Lower lobe of right lung (tissue), 2 donors: ENCODE results near the gene HMCN2. TPM values are rescaled to one million over a fixed set of nuclear protein-coding genes. Genes with fewer than 3 reads are reported as not detected.
A peak's percentile ranks its signal among the peaks of the same experiment; 100 is the strongest.

ENCODE experiments used
- ATAC-seq, 2 donors: fragments of 200-7000 bp; cut with Tn5 transposase; one replicate each; pipeline ENCODE4 v1.9.1; 2020 to 2022; ENCODE audit warnings: mild to moderate bottlenecking in 2 of 2, moderate library complexity in 2 of 2
- DNase-seq: peaks from one replicate; pipeline ENCODE4 v3.0.0-alpha.2; 2020
- H3K27ac ChIP-seq: fragments of 200-600 bp; one replicate; pipeline ENCODE4 v1.8.0; 2022
- H3K27me3 ChIP-seq: fragments of 200-600 bp; one replicate; pipeline ENCODE4 v1.8.0; 2022; ENCODE audit warnings: low read depth
- H3K36me3 ChIP-seq: fragments of 200-600 bp; one replicate; pipeline ENCODE4 v1.8.0; 2022; ENCODE audit warnings: mild to moderate bottlenecking
- H3K4me1 ChIP-seq: fragments of 200-600 bp; one replicate; pipeline ENCODE4 v1.8.0; 2022
- H3K4me3 ChIP-seq: fragments of 200-600 bp; one replicate; pipeline ENCODE4 v1.8.0; 2022; ENCODE audit warnings: mild to moderate bottlenecking
- H3K9me3 ChIP-seq: fragments of 200-600 bp; one replicate; pipeline ENCODE4 v1.8.0; 2022
- CTCF ChIP-seq: fragments of 200-600 bp; IDR thresholded peaks from one replicate; pipeline ENCODE4 v1.8.0; 2022; ENCODE audit warnings: antibody characterized with exemption, mild to moderate bottlenecking
- intact Hi-C: fragments of 100-400 bp; cut with DNase I; formaldehyde crosslinking; loops from one replicate; pipeline ENCODE4 v1.11.0; 2022
- total RNA-seq: library from RNA; stranded (reverse); fragmentation: NEBNext Ultra II Directional; extraction: Animal tissue kit (Norgen Biotek cat#: 25700); gene quantifications from one replicate; pipeline ENCODE4 v1.2.1, GENCODE V29; 2021
- donor health status: DM: no; HTN: yes; CAD: no; lungs with severe emphysema.

HMCN2 gene
- total RNA-seq, 1 donor from 2014 or later: 4.7 TPM

GRCh38 chr9:130309689-130310455 is 44.3 kb downstream of the HMCN2 start:
- no peak overlapping the region for H3K4me3 ChIP-seq
- intact Hi-C loops: no loop called here
- H3K9me3 ChIP-seq: no peaks in the 10 kb centered on the region
- peak; percentile 30 for DNase-seq
- no peaks in the 10 kb centered on the region for H3K27me3 ChIP-seq
- H3K4me1 ChIP-seq: no peaks in the 10 kb centered on the region
- no peak for TF ChIP-seq CTCF
- ATAC-seq: no peak
- H3K27ac ChIP-seq: no peak overlapping the region
- no peaks in the 10 kb centered on the region for H3K36me3 ChIP-seq

- no peaks in the 10 kb centered on the region for H3K4me1 ChIP-seq
- TF ChIP-seq CTCF: no peak
- no peak for DNase-seq
- no peaks in the 10 kb centered on the region for H3K9me3 ChIP-seq
- H3K36me3 ChIP-seq: no peaks in the 10 kb centered on the region
- H3K4me3 ChIP-seq: no peak overlapping the region
- intact Hi-C loops: no loop called here
- H3K27me3 ChIP-seq: no peaks in the 10 kb centered on the region
- ATAC-seq: no peak
- H3K27ac ChIP-seq: no peak overlapping the region
Observed at GRCh38 chr9:130310456-130310855, 44.9 kb downstream of the HMCN2 start.

- no peaks in the 10 kb centered on the region for H3K27me3 ChIP-seq
Observed at GRCh38 chr9:130311003-130311402, 45.4 kb downstream of the HMCN2 start.

GRCh38 chr9:130311408-130312140 is 46.0 kb downstream of the HMCN2 start:
- Histone ChIP-seq H3K9me3 (no peaks in the 10 kb centered on the region), H3K36me3 (no peaks in the 10 kb centered on the region), H3K4me3 (no peak overlapping the region), H3K4me1 (no peaks in the 10 kb centered on the region), H3K27ac (no peak overlapping the region), H3K27me3 (no peaks in the 10 kb centered on the region)
- intact Hi-C loops: no loop called here
- no peak for TF ChIP-seq CTCF
- ATAC-seq (no peak), DNase-seq (peak; percentile 31)

More at GRCh38 chr9:130311003-130311402, 45.4 kb downstream of the HMCN2 start:
- Histone ChIP-seq H3K9me3 (no peaks in the 10 kb centered on the region), H3K36me3 (no peaks in the 10 kb centered on the region), H3K27ac (no peak overlapping the region), H3K4me3 (no peak overlapping the region), H3K4me1 (no peaks in the 10 kb centered on the region)
- no peak for DNase-seq
- intact Hi-C loops: no loop called here
- TF ChIP-seq CTCF: no peak
- ATAC-seq: no peak

- no peak overlapping the region for H3K27ac ChIP-seq
- peak; percentile 35 for DNase-seq
- H3K4me3 ChIP-seq: no peak overlapping the region
- H3K27me3 ChIP-seq: no peaks in the 10 kb centered on the region
- H3K9me3 ChIP-seq: no peaks in the 10 kb centered on the region
- H3K4me1 ChIP-seq: peaks cover 2% of the 10 kb centered on the region
- TF ChIP-seq CTCF: no peak
- intact Hi-C loops: no loop called here
- H3K36me3 ChIP-seq: no peaks in the 10 kb centered on the region
- peak in 1 of 2 donors; percentile 40 for ATAC-seq
Observed at GRCh38 chr9:130313103-130313858, 47.7 kb downstream of the HMCN2 start.
